Thyroid gland (tissue), 4 donors: ENCODE results near the gene MS4A10.

Experiments
- CTCF ChIP-seq, 6 experiments: fragments of 200-600 bp in 3 of 6; fragments of 450-650 bp in 3 of 6; sonication (generic) in 3 of 6; IDR thresholded peaks; one replicate each; pipeline ENCODE4 v1.5.1; 2016 to 2019; ENCODE audit warnings: antibody characterized with exemption in 6 of 6, mild to moderate bottlenecking in 2 of 6, inconsistent platforms in 1 of 6, moderate library complexity in 1 of 6
- POLR2A ChIP-seq, 2 donors: fragments of 450-650 bp; IDR thresholded peaks; one replicate each; pipeline ENCODE4 v1.6.1; 2017; ENCODE audit warnings: antibody characterized with exemption in 2 of 2, mild to moderate bottlenecking in 2 of 2, moderate library complexity in 1 of 2

- no peak for TF ChIP-seq CTCF (IDR thresholded peaks at IDR 0.05)
- no peak for TF ChIP-seq POLR2A (IDR thresholded peaks at IDR 0.05)
Observed at GRCh38 chr11:60771146-60771545, 14.0 kb upstream of the MS4A10 start.
